ENCODE results near the gene IFRD2. TPM values are rescaled to one million over a fixed set of nuclear protein-coding genes. Genes with fewer than 3 reads are reported as not detected.

Gene IFRD2
- total RNA-seq, 1 donor from 2014 or later: 38.2 TPM

GRCh38 chr3:50260027-50260941, 31.9 kb downstream of the IFRD2 start:
- peak overlapping the region; percentile 96 for H3K27ac Mint-ChIP-seq (ENCODE audit: unreplicated experiment)
- peaks cover 17% of the 10 kb centered on the region for H3K27me3 Mint-ChIP-seq (ENCODE audit: unreplicated experiment)
- H3K36me3 Mint-ChIP-seq (ENCODE audit: unreplicated experiment): no peaks in the 10 kb centered on the region
- peak; percentile 97 for DNase-seq
- H3K4me3 Mint-ChIP-seq (ENCODE audit: unreplicated experiment): peak overlapping the region; percentile 71
- peaks cover 10% of the 10 kb centered on the region for H3K4me1 Mint-ChIP-seq (ENCODE audit: low read depth, unreplicated experiment)
- peak; percentile 98 for TF ChIP-seq CTCF (IDR thresholded peaks at IDR 0.05; ENCODE audit: partially characterized antibody, unreplicated experiment)
- H3K9me3 Mint-ChIP-seq (ENCODE audit: unreplicated experiment): peaks cover 14% of the 10 kb centered on the region

GRCh38 chr3:50259432-50260026, 32.7 kb downstream of the IFRD2 start:
- Mint-ChIP-seq H3K4me3 (ENCODE audit: unreplicated experiment) (peak overlapping the region; percentile 71), H3K27ac (ENCODE audit: unreplicated experiment) (peak overlapping the region; percentile 96), H3K36me3 (ENCODE audit: unreplicated experiment) (no peaks in the 10 kb centered on the region), H3K27me3 (ENCODE audit: unreplicated experiment) (peaks cover 17% of the 10 kb centered on the region), H3K9me3 (ENCODE audit: unreplicated experiment) (peaks cover 14% of the 10 kb centered on the region), H3K4me1 (ENCODE audit: low read depth, unreplicated experiment) (peaks cover 10% of the 10 kb centered on the region)
- TF ChIP-seq CTCF (IDR thresholded peaks at IDR 0.05; ENCODE audit: partially characterized antibody, unreplicated experiment): no peak
- no peak for DNase-seq

GRCh38 chr3:50258979-50259378, 33.2 kb downstream of the IFRD2 start:
- TF ChIP-seq CTCF (IDR thresholded peaks at IDR 0.05; ENCODE audit: partially characterized antibody, unreplicated experiment): no peak
- H3K27ac Mint-ChIP-seq (ENCODE audit: unreplicated experiment): peak overlapping the region; percentile 96
- no peak overlapping the region for H3K4me3 Mint-ChIP-seq (ENCODE audit: unreplicated experiment)
- DNase-seq: no peak
- H3K4me1 Mint-ChIP-seq (ENCODE audit: low read depth, unreplicated experiment): peaks cover 10% of the 10 kb centered on the region
- H3K27me3 Mint-ChIP-seq (ENCODE audit: unreplicated experiment): peaks cover 16% of the 10 kb centered on the region
- H3K36me3 Mint-ChIP-seq (ENCODE audit: unreplicated experiment): no peaks in the 10 kb centered on the region
- H3K9me3 Mint-ChIP-seq (ENCODE audit: unreplicated experiment): peaks cover 14% of the 10 kb centered on the region

- H3K4me3 Mint-ChIP-seq (ENCODE audit: unreplicated experiment): no peak overlapping the region
- no peak for DNase-seq
- peak overlapping the region; percentile 96 for H3K27ac Mint-ChIP-seq (ENCODE audit: unreplicated experiment)
- peaks cover 12% of the 10 kb centered on the region for H3K4me1 Mint-ChIP-seq (ENCODE audit: low read depth, unreplicated experiment)
- peaks cover 20% of the 10 kb centered on the region for H3K27me3 Mint-ChIP-seq (ENCODE audit: unreplicated experiment)
- no peak for TF ChIP-seq CTCF (IDR thresholded peaks at IDR 0.05; ENCODE audit: partially characterized antibody, unreplicated experiment)
- H3K36me3 Mint-ChIP-seq (ENCODE audit: unreplicated experiment): no peaks in the 10 kb centered on the region
- H3K9me3 Mint-ChIP-seq (ENCODE audit: unreplicated experiment): peaks cover 14% of the 10 kb centered on the region
These were observed 34.1 kb downstream of the IFRD2 start for GRCh38 chr3:50258029-50258680.
